Thyroid gland (tissue), 4 donors: ENCODE data around the gene TMEM238. TPM values are rescaled to one million over a fixed set of nuclear protein-coding genes. Genes with fewer than 3 reads are reported as not detected.

Source experiments
- DNase-seq, 2 donors: peaks; one replicate each; pipeline ENCODE4 v3.0.0-alpha.2; 2019
- H3K27ac ChIP-seq, 3 donors: fragments of 200-600 bp; sonication (generic); 1 replicate in 2 of 3; 2 replicates in 1 of 3; pipeline ENCODE4 v1.5.1; 2016 to 2019; ENCODE audit warnings: mild to moderate bottlenecking in 1 of 3, moderate library complexity in 1 of 3
- H3K27me3 ChIP-seq: fragments of 200-600 bp; sonication (generic); one replicate; pipeline ENCODE4 v1.5.1; 2019
- H3K36me3 ChIP-seq, 2 donors: fragments of 200-600 bp; sonication (generic); one replicate each; pipeline ENCODE4 v1.5.1; 2016 to 2019
- H3K4me1 ChIP-seq, 2 donors: fragments of 200-600 bp; sonication (generic); one replicate each; pipeline ENCODE4 v1.5.1; 2017 to 2019
- H3K4me3 ChIP-seq, 3 donors: fragments of 200-600 bp; sonication (generic); replicated peaks in 1 of 3; 1 replicate in 2 of 3; 2 replicates in 1 of 3; pipeline ENCODE4 v1.5.1; 2016; ENCODE audit warnings: mild to moderate bottlenecking in 1 of 3
- H3K9me3 ChIP-seq: fragments of 200-600 bp; sonication (generic); one replicate; pipeline ENCODE4 v1.5.1; 2017
- POLR2A ChIP-seq, 2 donors: fragments of 450-650 bp; IDR thresholded peaks; one replicate each; pipeline ENCODE4 v1.6.1; 2017; ENCODE audit warnings: antibody characterized with exemption in 2 of 2, mild to moderate bottlenecking in 2 of 2, moderate library complexity in 1 of 2
- WGBS, 2 donors: methylation state at CpG; one replicate each; pipeline ENCODE4 v1.1.5; 2017; 5-methylcytosine and 5-hydroxymethylcytosine counted together
- intact Hi-C: fragments of 100-400 bp; cut with DNase I; formaldehyde crosslinking; loops from one replicate; pipeline ENCODE4 v1.15.1; 2023
- total RNA-seq, 4 donors: library from RNA; depleted of rRNA; stranded (reverse); fragments of >200 nt; gene quantifications; one replicate each; pipeline ENCODE4 v1.2.3, GENCODE V29; 2016
- TF ChIP-seq, protein P1 (sequence below), 6 experiments: fragments of 200-600 bp in 3 of 6; fragments of 450-650 bp in 3 of 6; sonication (generic) in 3 of 6; IDR thresholded peaks; one replicate each; pipeline ENCODE4 v1.5.1; 2016 to 2019; ENCODE audit warnings: antibody characterized with exemption in 6 of 6, mild to moderate bottlenecking in 2 of 6, inconsistent platforms in 1 of 6, moderate library complexity in 1 of 6

TMEM238 gene
- total RNA-seq, 4 donors from 2014 or later = 6.3 to 73.5 (median 31.2) TPM

DNA sequence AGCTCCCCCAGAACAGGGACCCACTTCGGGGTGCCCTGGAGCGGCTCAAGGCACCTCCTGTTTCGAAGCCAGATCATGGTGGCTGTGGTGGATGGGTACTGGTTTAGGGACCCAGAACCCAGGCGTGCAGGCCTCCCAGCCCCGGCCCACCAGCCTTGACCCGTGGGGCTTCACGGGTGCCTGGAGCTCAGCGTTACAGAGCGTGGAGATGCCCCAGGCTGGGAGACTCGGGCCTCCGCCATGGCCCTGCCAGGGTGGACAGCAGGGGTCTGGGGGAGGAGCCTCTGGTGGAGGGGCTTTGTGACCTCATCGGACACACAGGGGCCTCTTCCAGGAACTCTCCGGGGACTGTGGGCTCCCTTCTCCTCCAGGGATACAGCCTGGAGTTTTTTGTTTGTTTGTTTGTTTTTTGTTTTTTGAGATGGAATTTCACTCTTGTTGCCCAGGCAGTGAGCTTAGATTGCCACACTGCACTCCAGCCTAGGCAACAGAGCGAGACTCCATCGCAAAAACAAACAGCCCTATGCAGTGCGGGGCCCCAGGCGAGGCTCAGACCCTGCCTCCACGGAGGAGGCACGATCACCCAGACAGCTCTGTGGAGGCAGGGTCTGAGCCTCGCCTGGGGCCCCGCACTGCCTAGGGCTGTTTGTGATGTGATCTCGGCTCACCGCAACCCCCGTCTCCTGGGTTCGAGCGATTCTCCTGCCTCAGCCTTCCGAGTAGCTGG is 20.9 kb downstream of the TMEM238 start, which contains the start of gene GARIN5B:
Gene GARIN5B, minus strand, starts transcription at position 271 of the 727 bp plus-strand sequence. Its CDS starts 194 bp downstream, at position 77.
- Histone ChIP-seq H3K9me3 (no peaks in the 10 kb centered on the region), H3K4me3 (no peak within 1 kb of the TSS), H3K27me3 (no peaks in the 10 kb centered on the region), H3K4me1 (no peaks in the 10 kb centered on the region), H3K27ac (no peak within 1 kb of the TSS), H3K36me3 (no peaks in the 10 kb centered on the region)
- WGBS, 2 donors = 58 to 71% methylated on average over 7 to 20 of the region's 27 CpGs
- no peak for DNase-seq
- intact Hi-C loops = no loop called here
- no peak for TF ChIP-seq POLR2A (IDR thresholded peaks at IDR 0.05)
- TF ChIP-seq, protein P1, sequence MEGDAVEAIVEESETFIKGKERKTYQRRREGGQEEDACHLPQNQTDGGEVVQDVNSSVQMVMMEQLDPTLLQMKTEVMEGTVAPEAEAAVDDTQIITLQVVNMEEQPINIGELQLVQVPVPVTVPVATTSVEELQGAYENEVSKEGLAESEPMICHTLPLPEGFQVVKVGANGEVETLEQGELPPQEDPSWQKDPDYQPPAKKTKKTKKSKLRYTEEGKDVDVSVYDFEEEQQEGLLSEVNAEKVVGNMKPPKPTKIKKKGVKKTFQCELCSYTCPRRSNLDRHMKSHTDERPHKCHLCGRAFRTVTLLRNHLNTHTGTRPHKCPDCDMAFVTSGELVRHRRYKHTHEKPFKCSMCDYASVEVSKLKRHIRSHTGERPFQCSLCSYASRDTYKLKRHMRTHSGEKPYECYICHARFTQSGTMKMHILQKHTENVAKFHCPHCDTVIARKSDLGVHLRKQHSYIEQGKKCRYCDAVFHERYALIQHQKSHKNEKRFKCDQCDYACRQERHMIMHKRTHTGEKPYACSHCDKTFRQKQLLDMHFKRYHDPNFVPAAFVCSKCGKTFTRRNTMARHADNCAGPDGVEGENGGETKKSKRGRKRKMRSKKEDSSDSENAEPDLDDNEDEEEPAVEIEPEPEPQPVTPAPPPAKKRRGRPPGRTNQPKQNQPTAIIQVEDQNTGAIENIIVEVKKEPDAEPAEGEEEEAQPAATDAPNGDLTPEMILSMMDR (IDR thresholded peaks at IDR 0.05) = no peak

DNA sequence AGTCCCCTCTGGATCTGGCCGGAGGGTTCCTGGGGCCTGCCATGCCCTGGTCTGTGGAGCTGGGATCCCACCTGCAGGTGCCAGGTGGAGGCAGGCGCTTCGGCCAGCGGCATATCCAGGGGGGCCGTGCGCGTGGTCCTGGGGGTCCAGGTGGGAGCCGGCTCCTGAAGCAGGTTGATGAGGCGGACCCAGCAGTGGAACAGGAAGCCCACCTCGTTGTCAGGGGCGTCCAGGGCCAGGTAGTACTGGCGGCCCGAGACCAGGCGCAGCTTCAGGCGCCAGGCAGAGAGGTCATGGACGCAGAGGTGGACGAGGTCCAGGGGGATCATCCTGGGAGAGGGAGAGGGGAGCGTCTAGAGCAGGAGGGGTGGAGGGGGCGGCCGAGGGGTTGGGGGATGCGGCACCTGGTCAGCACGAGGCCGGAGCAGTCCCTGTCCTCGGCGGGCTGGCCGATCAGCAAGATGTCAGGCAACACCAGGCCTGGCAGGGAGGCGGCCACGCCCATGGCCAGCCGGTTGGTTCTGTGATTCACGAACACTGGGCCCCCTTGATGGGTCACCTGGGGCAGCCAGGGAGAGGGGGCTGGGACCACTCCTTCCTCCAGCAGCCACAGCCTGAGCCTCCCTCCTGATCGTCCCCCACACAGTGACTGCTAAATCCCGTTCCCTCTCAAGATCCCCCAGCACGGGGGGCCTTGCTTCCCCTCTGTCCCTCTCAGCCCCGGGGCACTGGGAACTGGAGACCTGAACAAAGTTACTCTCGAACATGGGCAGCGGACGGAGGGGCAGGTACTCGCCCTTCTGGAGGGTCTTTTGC is 21.7 kb downstream of the TMEM238 start:
- intact Hi-C loops = no loop called here

DNA sequence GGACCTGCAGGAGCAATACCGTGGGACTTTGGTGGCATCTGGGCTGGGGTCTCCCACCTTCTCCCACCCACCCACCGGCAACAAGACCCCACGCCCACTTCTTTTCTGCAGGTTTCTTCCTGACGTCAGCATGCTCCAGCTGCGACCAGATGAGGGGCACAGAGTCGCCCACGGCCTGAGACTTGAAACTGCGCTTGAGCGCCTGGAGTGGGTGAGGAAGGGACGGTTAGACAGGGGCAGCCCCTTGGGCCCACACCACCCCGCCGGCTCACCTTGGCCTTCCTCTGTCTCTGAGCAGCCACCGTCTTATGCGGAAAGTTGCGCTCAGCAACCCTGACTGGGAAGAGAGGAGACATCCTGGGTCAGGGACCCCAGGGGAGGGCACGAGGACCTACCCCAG is 23.2 kb downstream of the TMEM238 start:
- H3K27ac ChIP-seq = no peak overlapping the region
- WGBS, 2 donors = 85 to 86% methylated on average over 13 to 16 of the region's 16 CpGs
- intact Hi-C loops = no loop called here
- H3K27me3 ChIP-seq = no peaks in the 10 kb centered on the region
- H3K36me3 ChIP-seq = no peaks in the 10 kb centered on the region
- H3K9me3 ChIP-seq = no peaks in the 10 kb centered on the region
- no peak overlapping the region for H3K4me3 ChIP-seq
- TF ChIP-seq, protein P1 (IDR thresholded peaks at IDR 0.05) = no peak
- no peak for TF ChIP-seq POLR2A (IDR thresholded peaks at IDR 0.05)
- H3K4me1 ChIP-seq = no peaks in the 10 kb centered on the region
- DNase-seq = no peak

More for the DNA sequence above, 21.7 kb downstream of the TMEM238 start:
- Histone ChIP-seq H3K36me3 (no peaks in the 10 kb centered on the region), H3K4me1 (no peaks in the 10 kb centered on the region), H3K27me3 (no peaks in the 10 kb centered on the region), H3K27ac (no peak overlapping the region), H3K9me3 (no peaks in the 10 kb centered on the region), H3K4me3 (no peak overlapping the region)
- 64 to 70% methylated on average over 14 to 30 of the region's 38 CpGs for WGBS, 2 donors
- TF ChIP-seq POLR2A (IDR thresholded peaks at IDR 0.05) = no peak
- TF ChIP-seq, protein P1 (IDR thresholded peaks at IDR 0.05) = no peak
- no peak for DNase-seq

DNA sequence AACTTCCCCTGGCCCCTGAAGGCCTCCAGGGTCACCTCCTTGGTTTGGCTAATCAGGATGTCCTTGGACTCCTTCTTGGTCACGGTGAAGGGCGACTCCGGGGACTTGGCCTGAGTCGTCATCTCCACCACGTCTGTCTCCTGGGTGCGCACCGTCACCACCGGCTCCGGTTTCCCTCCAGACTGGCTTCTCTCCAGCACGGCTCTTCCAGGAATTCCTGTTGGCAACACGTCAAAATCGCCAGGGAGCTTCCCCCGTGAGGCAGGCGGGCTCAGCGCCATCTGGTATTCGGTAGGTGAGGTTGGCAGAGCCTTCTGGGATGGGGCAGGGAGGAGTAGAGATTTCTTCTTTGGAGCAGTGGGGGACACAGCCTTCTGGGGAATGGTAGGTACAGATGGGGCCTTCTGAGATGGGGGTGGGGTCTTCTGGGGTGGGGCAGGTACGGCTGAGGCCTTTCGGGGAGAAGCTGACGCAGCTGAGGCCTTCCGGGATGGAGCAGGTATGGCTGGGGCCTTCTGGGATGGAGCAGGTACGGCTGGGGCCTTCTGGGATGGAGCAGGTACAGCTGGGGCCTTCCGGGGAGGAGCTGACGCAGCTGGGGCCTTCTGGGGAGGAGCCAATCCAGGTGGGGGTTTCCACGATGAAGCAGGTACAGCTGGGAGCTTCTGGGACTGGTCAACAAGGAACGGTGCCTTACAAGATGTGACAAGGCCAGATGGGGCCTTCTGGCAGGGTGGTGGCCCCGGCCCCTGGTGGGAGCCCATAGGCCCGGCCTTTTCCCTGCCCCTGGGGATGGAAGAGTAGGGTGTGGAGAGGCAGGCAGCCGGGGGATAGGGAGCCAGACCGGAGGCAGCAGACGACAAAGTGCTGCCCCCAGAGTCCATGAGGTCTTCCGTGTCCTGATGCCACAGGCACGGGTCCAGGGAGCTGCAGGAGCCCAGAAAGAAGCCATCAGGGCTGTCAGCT is 24.9 kb downstream of the TMEM238 start:
- H3K27me3 ChIP-seq = peaks cover 6% of the 10 kb centered on the region
- no peak for DNase-seq
- no peak overlapping the region for H3K4me3 ChIP-seq
- peaks cover 4 to 5% of the 10 kb centered on the region in 2 donors for H3K4me1 ChIP-seq
- H3K9me3 ChIP-seq = no peaks in the 10 kb centered on the region
- no peak overlapping the region for H3K27ac ChIP-seq
- 69 to 84% methylated on average over 27 to 31 of the region's 32 CpGs for WGBS, 2 donors
- no peaks in the 10 kb centered on the region for H3K36me3 ChIP-seq
- intact Hi-C loops = no loop called here
- TF ChIP-seq, protein P1 (IDR thresholded peaks at IDR 0.05) = no peak
- no peak for TF ChIP-seq POLR2A (IDR thresholded peaks at IDR 0.05)
